ENCODE measurements around the gene SLIT3. TPM values are rescaled to one million over a fixed set of nuclear protein-coding genes. Genes with fewer than 3 reads are reported as not detected.

Gene SLIT3
- total and polyA plus RNA-seq, 2 donors: 8.4 to 9.2 TPM

GRCh38 chr5:168991311-168991710, 309.6 kb downstream of the SLIT3 start:
- DNase-seq (ENCODE audit: low read depth in 6 of 9, low spot score in 9 of 9): no peak
- Histone ChIP-seq H3K27me3 (ENCODE audit: control insufficient read depth in 2 of 2, insufficient read depth in 1 of 2, low read length in 1 of 2) (no peaks in the 10 kb centered on the region), H3K4me3 (ENCODE audit: low read length in 2 of 2) (no peak overlapping the region), H3K36me3 (ENCODE audit: control insufficient read depth in 2 of 2, insufficient read depth in 2 of 2, low read length in 1 of 2) (no peaks in the 10 kb centered on the region), H3K4me1 (ENCODE audit: control insufficient read depth in 2 of 2, insufficient read depth in 2 of 2, low read length in 2 of 2) (peaks cover 0 to 7% of the 10 kb centered on the region in 2 donors), H3K9me3 (ENCODE audit: control insufficient read depth in 2 of 2, insufficient read depth in 1 of 2, low read length in 1 of 2) (no peaks in the 10 kb centered on the region), H3K27ac (ENCODE audit: low read depth in 1 of 2, low read length in 1 of 2) (no peak overlapping the region)
- WGBS: 92% methylated on average over 2 of the region's 2 CpGs

DNA sequence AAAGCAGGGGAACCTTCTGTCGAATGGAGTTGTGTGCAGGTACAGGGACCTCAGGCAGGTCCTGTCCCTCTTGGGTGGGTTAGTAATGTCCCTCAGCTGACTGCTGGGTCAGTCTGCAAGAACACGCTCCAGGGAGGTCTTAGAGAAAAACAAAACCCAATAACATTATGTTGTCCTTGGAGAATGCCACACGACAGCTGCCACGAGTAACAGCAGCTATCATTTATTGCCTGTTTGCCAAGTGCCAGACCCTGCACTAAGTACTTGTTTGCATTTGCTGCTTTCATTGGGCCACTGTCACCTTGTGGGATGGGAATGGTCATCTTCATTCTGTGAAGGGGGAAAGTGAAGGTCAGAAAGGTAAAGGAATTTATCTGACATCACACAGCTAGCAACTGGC, 310.3 kb downstream of the SLIT3 start:
- Histone ChIP-seq H3K4me3 (ENCODE audit: low read length in 2 of 2) (no peak overlapping the region), H3K27me3 (ENCODE audit: control insufficient read depth in 2 of 2, insufficient read depth in 1 of 2, low read length in 1 of 2) (no peaks in the 10 kb centered on the region), H3K9me3 (ENCODE audit: control insufficient read depth in 2 of 2, insufficient read depth in 1 of 2, low read length in 1 of 2) (no peaks in the 10 kb centered on the region), H3K27ac (ENCODE audit: low read depth in 1 of 2, low read length in 1 of 2) (no peak overlapping the region), H3K4me1 (ENCODE audit: control insufficient read depth in 2 of 2, insufficient read depth in 2 of 2, low read length in 2 of 2) (peaks cover 0 to 7% of the 10 kb centered on the region in 2 donors), H3K36me3 (ENCODE audit: control insufficient read depth in 2 of 2, insufficient read depth in 2 of 2, low read length in 1 of 2) (no peaks in the 10 kb centered on the region)
- WGBS: 92% methylated on average over 4 of the region's 4 CpGs
- DNase-seq (ENCODE audit: low read depth in 6 of 9, low spot score in 9 of 9): no peak

DNA sequence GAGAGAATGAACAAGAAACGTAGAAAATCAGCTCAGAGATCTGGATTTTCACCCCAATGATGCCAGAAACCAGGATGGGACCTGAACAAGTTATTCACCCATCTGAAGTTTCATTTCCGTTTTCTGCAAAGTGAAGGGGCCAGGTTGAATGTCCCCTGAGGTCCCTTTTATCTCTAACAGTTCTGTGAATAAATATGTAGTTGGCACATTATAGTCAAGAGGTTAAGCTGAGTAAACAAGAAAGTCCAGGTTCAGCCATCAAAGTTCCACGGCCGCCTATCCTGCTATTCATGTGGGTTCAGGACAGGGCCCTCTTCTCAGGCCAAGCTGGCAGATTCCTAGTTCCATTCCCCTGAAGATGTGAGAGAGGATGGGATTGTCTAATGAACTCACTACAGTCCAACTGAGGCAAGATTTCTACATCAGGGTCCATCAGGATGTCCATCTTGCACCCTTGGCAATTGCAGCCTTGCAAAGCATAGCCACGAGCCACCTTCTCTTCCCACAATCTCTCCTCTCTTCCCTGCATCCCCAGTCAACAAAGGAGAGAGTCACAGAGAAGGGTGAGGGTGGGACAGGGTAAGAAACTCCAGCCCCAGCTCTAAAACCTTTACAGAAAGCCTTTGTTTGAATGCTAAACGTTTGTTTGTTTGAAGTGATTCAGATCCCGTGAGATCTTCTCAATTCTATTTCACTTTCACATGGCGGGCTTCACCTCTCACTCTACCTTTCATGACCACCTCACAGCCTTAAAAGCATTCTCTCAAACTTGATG, 311.0 kb downstream of the SLIT3 start:
- no peaks in the 10 kb centered on the region for H3K9me3 ChIP-seq (ENCODE audit: control insufficient read depth in 2 of 2, insufficient read depth in 1 of 2, low read length in 1 of 2)
- peaks cover 0 to 2% of the 10 kb centered on the region in 2 donors for H3K27me3 ChIP-seq (ENCODE audit: control insufficient read depth in 2 of 2, insufficient read depth in 1 of 2, low read length in 1 of 2)
- no peak overlapping the region for H3K4me3 ChIP-seq (ENCODE audit: low read length in 2 of 2)
- peaks cover 0 to 7% of the 10 kb centered on the region in 2 donors for H3K4me1 ChIP-seq (ENCODE audit: control insufficient read depth in 2 of 2, insufficient read depth in 2 of 2, low read length in 2 of 2)
- no peaks in the 10 kb centered on the region for H3K36me3 ChIP-seq (ENCODE audit: control insufficient read depth in 2 of 2, insufficient read depth in 2 of 2, low read length in 1 of 2)
- 87% methylated on average over 8 of the region's 8 CpGs for WGBS
- no peak overlapping the region for H3K27ac ChIP-seq (ENCODE audit: low read depth in 1 of 2, low read length in 1 of 2)
- no peak for DNase-seq (ENCODE audit: low read depth in 6 of 9, low spot score in 9 of 9)

DNA sequence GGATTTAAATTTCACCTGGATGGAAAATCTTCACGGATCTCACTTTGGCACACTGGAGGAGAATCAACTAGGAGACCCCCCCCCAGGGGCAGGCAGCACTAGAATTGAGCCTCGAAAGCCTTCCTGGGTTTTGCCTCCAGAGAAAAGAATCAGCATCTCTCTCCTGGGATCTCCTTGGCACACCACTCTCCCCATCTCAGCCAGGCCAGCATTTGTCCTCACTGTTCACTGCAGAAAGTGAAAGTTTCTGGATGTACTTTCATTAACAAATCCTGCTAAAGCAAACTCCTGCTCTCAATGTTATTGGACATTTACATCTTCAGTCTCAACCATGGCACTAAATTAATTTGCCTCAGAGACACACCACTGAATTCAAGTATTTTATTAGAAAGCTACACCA, 312.2 kb downstream of the SLIT3 start:
- Histone ChIP-seq H3K36me3 (ENCODE audit: control insufficient read depth in 2 of 2, insufficient read depth in 2 of 2, low read length in 1 of 2) (no peaks in the 10 kb centered on the region), H3K9me3 (ENCODE audit: control insufficient read depth in 2 of 2, insufficient read depth in 1 of 2, low read length in 1 of 2) (no peaks in the 10 kb centered on the region), H3K27me3 (ENCODE audit: control insufficient read depth in 2 of 2, insufficient read depth in 1 of 2, low read length in 1 of 2) (peaks cover 0 to 2% of the 10 kb centered on the region in 2 donors), H3K27ac (ENCODE audit: low read depth in 1 of 2, low read length in 1 of 2) (no peak overlapping the region), H3K4me3 (ENCODE audit: low read length in 2 of 2) (no peak overlapping the region), H3K4me1 (ENCODE audit: control insufficient read depth in 2 of 2, insufficient read depth in 2 of 2, low read length in 2 of 2) (peaks cover 0 to 7% of the 10 kb centered on the region in 2 donors)
- no peak for DNase-seq (ENCODE audit: low read depth in 6 of 9, low spot score in 9 of 9)
- 87% methylated on average over 2 of the region's 2 CpGs for WGBS

DNA sequence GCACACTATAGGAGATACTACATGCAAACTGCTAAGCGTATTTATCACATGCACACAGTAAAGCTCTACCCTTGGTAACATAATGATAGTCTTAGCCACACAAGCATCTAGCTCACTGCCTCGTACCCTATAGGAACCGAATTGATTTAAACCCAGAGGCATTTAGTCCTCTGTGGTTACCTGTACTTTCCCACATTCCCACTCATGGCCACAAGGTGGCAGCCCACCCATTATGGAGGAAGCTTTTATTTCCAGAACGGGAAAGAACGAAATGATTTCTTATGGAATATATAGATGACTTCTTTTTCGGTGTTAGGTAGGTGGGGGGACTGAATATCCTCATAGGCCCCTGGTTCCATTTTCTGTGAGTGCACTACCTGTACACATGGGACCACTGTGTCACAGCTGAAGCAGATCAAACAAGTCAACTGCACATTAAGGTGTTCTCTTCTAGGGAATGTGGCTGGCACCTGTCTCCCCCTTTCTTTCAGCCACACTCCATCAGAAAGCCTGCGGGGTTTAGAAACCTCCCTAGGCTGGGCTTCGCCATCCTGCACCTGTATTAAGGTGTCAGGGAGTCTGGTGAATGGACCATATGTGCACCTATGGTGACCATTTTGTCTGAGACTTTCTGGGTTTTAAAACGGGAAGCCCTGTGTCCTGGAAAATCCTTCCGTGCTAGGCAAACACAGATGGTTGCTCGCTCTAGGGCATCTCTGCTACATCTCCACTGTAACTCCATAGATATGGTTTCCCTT, 313.2 kb downstream of the SLIT3 start:
- Histone ChIP-seq H3K4me3 (ENCODE audit: low read length in 2 of 2) (no peak overlapping the region), H3K27me3 (ENCODE audit: control insufficient read depth in 2 of 2, insufficient read depth in 1 of 2, low read length in 1 of 2) (peaks cover 0 to 2% of the 10 kb centered on the region in 2 donors), H3K36me3 (ENCODE audit: control insufficient read depth in 2 of 2, insufficient read depth in 2 of 2, low read length in 1 of 2) (no peaks in the 10 kb centered on the region), H3K27ac (ENCODE audit: low read depth in 1 of 2, low read length in 1 of 2) (no peak overlapping the region), H3K9me3 (ENCODE audit: control insufficient read depth in 2 of 2, insufficient read depth in 1 of 2, low read length in 1 of 2) (no peaks in the 10 kb centered on the region), H3K4me1 (ENCODE audit: control insufficient read depth in 2 of 2, insufficient read depth in 2 of 2, low read length in 2 of 2) (peaks cover 0 to 4% of the 10 kb centered on the region in 2 donors)
- peak in 8 of 9 donors; percentile 11 to 49 (median 25) for DNase-seq (ENCODE audit: low read depth in 6 of 9, low spot score in 9 of 9)
- WGBS: 57% methylated on average over 11 of the region's 11 CpGs

GRCh38 chr5:168985454-168985853, 315.5 kb downstream of the SLIT3 start:
- H3K27me3 ChIP-seq (ENCODE audit: control insufficient read depth in 2 of 2, insufficient read depth in 1 of 2, low read length in 1 of 2): peaks cover 0 to 4% of the 10 kb centered on the region in 2 donors
- H3K9me3 ChIP-seq (ENCODE audit: control insufficient read depth in 2 of 2, insufficient read depth in 1 of 2, low read length in 1 of 2): no peaks in the 10 kb centered on the region
- 93% methylated on average over 5 of the region's 5 CpGs for WGBS
- no peak overlapping the region for H3K4me3 ChIP-seq (ENCODE audit: low read length in 2 of 2)
- H3K36me3 ChIP-seq (ENCODE audit: control insufficient read depth in 2 of 2, insufficient read depth in 2 of 2, low read length in 1 of 2): no peaks in the 10 kb centered on the region
- H3K4me1 ChIP-seq (ENCODE audit: control insufficient read depth in 2 of 2, insufficient read depth in 2 of 2, low read length in 2 of 2): peaks cover 0 to 4% of the 10 kb centered on the region in 2 donors
- H3K27ac ChIP-seq (ENCODE audit: low read depth in 1 of 2, low read length in 1 of 2): no peak overlapping the region
- DNase-seq (ENCODE audit: low read depth in 6 of 9, low spot score in 9 of 9): no peak

DNA sequence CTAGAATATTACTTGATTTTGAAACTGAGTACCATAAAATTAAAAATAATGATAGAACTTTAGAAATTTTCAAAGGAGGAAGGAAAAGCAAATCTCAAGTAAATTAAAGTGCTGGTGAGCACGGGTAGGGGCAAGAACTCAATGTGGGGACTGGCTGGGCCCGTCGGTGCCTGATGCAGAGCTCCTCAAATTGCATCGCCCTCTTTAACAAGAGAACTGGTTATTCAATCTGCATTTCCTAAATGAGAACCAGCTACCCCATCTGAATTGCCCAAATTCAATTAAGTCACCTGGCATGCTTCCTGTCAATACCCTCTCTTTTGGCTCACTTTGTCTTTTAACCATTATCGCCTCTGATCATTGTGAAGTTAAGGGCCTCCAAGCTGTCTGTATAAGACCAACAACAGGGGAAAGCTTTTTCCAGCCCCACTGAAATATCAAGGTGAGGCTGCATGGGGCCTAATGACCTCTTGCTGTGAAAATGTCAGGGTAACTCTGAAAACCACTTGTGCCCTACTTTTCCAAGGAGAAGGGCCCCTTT, 316.7 kb downstream of the SLIT3 start:
- no peaks in the 10 kb centered on the region for H3K36me3 ChIP-seq (ENCODE audit: control insufficient read depth in 2 of 2, insufficient read depth in 2 of 2, low read length in 1 of 2)
- 96% methylated on average over 5 of the region's 5 CpGs for WGBS
- H3K27ac ChIP-seq (ENCODE audit: low read depth in 1 of 2, low read length in 1 of 2): no peak overlapping the region
- peaks cover 0 to 4% of the 10 kb centered on the region in 2 donors for H3K4me1 ChIP-seq (ENCODE audit: control insufficient read depth in 2 of 2, insufficient read depth in 2 of 2, low read length in 2 of 2)
- no peak for DNase-seq (ENCODE audit: low read depth in 6 of 9, low spot score in 9 of 9)
- peaks cover 0 to 4% of the 10 kb centered on the region in 2 donors for H3K27me3 ChIP-seq (ENCODE audit: control insufficient read depth in 2 of 2, insufficient read depth in 1 of 2, low read length in 1 of 2)
- no peaks in the 10 kb centered on the region for H3K9me3 ChIP-seq (ENCODE audit: control insufficient read depth in 2 of 2, insufficient read depth in 1 of 2, low read length in 1 of 2)
- H3K4me3 ChIP-seq (ENCODE audit: low read length in 2 of 2): no peak overlapping the region

- no peak overlapping the region for H3K27ac ChIP-seq (ENCODE audit: low read depth in 1 of 2, low read length in 1 of 2)
- H3K4me3 ChIP-seq (ENCODE audit: low read length in 2 of 2): no peak overlapping the region
- H3K36me3 ChIP-seq (ENCODE audit: control insufficient read depth in 2 of 2, insufficient read depth in 2 of 2, low read length in 1 of 2): no peaks in the 10 kb centered on the region
- WGBS: 87% methylated on average over 5 of the region's 5 CpGs
- no peak for DNase-seq (ENCODE audit: low read depth in 6 of 9, low spot score in 9 of 9)
- H3K9me3 ChIP-seq (ENCODE audit: control insufficient read depth in 2 of 2, insufficient read depth in 1 of 2, low read length in 1 of 2): no peaks in the 10 kb centered on the region
- peaks cover 0 to 2% of the 10 kb centered on the region in 2 donors for H3K27me3 ChIP-seq (ENCODE audit: control insufficient read depth in 2 of 2, insufficient read depth in 1 of 2, low read length in 1 of 2)
- no peaks in the 10 kb centered on the region for H3K4me1 ChIP-seq (ENCODE audit: control insufficient read depth in 2 of 2, insufficient read depth in 2 of 2, low read length in 2 of 2)
Observed at GRCh38 chr5:168979135-168979534, 321.8 kb downstream of the SLIT3 start.

DNA sequence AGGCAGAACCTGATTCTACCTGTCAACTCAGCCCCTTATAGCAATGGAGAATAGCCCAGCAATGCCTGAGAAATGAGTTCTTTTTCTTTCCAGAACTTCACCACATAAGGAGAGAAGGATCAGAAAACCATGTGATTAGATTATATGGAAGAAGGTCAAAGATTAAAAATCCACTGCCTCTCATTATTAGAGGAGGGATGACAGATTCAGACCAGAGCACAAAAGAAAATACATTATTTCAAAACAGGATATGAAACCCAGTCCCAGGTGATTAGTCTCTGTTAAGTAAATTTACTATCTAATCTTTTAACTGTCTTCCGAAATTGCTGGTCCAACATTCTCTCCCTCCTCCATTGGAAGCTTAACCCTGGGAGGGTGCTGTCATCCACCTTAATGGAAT, 322.4 kb downstream of the SLIT3 start:
- Histone ChIP-seq H3K36me3 (ENCODE audit: control insufficient read depth in 2 of 2, insufficient read depth in 2 of 2, low read length in 1 of 2) (no peaks in the 10 kb centered on the region), H3K9me3 (ENCODE audit: control insufficient read depth in 2 of 2, insufficient read depth in 1 of 2, low read length in 1 of 2) (no peaks in the 10 kb centered on the region), H3K27ac (ENCODE audit: low read depth in 1 of 2, low read length in 1 of 2) (no peak overlapping the region), H3K4me1 (ENCODE audit: control insufficient read depth in 2 of 2, insufficient read depth in 2 of 2, low read length in 2 of 2) (no peaks in the 10 kb centered on the region), H3K27me3 (ENCODE audit: control insufficient read depth in 2 of 2, insufficient read depth in 1 of 2, low read length in 1 of 2) (peaks cover 0 to 2% of the 10 kb centered on the region in 2 donors), H3K4me3 (ENCODE audit: low read length in 2 of 2) (no peak overlapping the region)
- DNase-seq (ENCODE audit: low read depth in 6 of 9, low spot score in 9 of 9): no peak
- WGBS: 52% methylated on average over 1 of the region's 1 CpG

Measured in thymus (tissue), 11 donors.